NCI-H345 treated with DMSO at 0.1 percent for 48 hours (cell line): ENCODE measurements around the gene LRRC4.

ENCODE experiments used
- DNase-seq: peaks from one replicate; lab custom pipeline; 2025; ENCODE audit not compliant: unreplicated experiment; lab: John Stamatoyannopoulos, UW

LRRC4 gene

DNA sequence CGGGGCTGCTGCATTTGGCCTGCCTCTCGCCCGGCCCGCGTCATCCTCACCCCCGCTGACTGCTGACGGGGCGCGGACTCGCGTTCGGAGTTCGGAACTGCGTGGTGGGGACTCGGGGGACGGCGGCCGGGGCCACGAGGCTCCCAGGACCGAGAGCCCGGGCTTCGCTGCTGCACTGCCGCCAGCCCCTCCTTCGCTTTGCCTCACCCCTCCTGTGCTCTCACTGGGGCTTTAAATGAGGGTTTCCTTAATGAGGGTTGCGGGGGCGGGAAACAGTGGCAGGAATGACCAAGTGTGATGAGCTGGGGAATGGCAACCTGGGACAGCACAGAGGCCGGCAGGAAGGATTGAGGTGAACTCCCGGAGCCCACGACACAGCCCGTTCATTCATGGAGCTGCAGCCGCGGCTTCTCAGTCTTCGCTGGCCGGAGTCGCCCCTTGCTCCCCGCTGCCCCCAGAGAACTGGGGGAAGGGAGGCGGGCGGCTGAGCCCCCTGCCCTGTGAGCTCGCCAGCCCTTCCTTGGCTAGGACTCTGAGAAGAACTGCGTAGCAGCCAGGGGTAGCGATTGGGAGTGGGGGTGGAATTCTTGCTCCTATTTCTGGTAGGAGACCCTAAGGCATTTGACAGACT lies 1.5 kb upstream of the LRRC4 start:
- no peak for DNase-seq

DNA sequence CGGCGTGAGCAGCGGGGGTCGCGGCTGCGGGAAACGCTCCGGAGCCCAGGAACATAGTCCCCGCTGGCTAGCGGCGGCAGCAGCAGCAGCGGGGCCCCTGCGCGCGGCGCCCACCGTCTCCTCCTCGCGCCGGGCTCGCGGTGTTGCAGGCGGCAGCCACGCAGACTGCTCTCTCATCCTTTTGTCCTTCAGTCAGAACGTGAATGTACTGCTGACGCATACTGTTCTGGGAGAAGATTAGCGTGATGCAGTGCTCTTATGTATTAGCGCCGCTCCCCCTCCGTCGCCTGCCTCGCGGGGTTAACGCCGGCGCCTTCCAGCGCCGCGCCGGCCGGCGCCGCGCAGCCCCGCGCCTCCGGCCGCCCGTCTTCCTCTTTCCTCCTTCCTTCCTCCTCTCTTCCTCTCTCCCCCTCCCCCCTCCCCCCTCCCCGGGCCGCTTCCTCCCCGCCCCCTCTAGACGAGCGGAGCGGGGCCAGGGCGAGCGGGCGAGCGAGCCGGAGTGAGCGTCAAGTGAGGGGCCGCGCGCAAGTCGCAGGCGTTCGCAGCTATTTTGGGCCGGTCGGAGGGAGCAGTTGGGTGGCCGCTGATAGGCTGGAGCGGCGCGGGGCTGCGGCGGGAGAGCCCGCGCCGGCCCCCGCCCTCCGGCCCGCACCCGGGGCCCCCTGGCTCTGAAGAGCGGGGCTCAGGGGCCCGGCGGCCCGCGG lies 816 bp upstream of the LRRC4 start:
- DNase-seq, result peak; percentile 51

DNA sequence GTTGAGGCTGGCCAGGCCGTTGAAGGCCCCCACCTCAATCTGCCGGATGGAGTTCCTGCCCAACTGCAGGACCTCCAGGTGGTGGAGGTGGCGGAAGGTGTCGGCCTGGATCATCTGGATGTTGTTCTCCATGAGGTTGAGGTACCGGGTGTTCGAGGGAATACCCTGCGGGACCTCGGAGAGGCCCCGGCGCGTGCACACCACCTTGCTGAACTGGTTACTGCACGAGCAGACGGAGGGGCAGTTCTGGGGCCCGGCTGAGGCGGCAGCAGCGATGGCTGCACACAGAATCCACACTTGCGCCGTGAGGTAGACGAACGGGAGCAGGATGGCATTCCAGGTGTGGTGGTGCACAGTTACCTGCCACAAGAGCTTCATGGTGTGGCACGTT lies 979 bp downstream of the LRRC4 start:
- no peak for DNase-seq

DNA sequence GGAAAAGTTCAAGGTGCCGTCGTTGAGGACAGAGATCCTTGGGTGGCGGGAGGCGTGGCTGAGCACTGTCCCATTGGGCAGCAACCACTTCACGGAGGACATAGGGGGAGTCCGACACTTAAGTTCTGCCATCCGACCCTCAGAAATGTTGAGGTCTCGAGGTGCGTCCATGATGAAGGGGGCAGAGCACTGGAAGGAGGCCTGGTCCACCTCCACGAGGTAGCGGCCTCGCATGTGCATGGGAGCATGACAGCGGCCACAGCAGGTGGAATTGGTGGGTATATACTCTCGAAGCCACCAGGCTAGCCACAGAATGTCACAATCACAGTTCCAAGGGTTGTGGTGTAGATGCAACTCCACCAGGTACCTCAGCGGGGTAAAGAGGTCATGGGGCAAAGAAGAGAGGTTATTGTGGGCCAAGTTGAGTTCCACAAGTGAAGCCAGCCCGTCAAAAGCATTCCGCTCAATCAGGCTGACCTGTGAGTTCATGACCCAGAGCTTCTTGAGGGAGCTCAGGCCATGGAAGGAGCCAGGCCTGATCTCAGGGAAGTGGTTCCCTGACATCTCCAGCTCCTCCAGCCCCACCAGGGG lies 1.7 kb downstream of the LRRC4 start:
- DNase-seq, result no peak

DNA sequence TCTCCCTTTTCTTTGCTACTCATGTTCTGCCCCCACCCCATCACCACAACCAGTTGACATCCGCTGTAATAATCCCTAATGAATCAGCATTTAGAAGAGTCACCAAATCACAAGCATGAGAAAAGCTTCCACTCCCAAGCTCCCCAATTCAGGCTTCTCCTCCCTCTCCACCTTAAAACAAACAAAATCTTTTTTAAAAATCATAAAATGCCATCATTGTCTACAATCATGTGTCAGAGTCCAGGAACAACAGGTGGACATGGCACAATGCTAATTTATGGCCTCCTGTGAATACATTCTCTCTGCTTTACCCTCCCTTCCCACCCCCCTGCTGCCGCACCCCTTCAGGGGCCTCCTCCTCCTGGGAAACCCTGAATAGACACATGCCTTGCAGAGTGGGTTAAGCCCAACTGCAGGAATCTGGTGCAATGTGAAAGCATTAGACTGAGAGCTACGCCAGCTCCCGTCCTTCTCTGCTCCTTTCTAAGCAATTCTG lies 3.7 kb downstream of the LRRC4 start:
- DNase-seq, result no peak

DNA sequence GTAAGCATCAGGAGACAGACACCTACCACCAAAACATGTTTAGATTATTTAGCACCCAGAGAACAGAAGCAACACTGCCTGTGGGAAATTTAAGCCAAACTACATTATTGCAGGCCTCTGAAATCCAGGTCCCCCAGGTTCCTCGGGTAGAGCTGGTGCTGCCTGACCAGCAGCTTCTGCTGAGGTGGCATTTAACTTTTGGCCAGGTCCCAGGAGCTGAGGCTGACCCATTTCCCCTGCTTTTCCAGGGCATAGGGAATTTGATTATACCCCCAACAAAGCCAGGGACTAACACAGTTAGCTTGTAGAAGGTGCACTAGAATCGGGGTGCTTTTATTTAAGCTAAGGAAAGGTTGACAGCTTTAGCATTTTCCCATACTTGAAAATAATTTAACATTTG lies 4.7 kb downstream of the LRRC4 start:
- no peak for DNase-seq

DNA sequence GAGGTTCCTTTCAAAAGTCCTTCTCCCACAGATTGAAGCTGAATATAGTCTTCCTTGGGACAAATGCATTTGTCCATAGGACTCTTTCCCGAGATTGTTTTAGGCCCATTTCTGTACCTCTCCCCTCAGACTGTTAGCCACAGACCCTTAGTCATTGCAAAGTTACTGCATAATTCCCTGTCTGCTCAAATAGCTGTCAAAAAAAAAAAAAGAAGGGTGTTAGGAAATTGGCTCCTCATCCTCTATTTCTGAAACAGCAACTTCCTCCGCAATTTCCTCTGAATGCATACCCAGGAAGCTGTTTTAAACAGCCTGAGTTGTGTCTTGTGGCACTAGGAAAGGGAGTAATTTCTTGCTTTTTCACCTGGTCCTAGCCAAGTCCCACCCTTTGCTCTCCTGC lies 5.4 kb downstream of the LRRC4 start:
- no peak for DNase-seq

DNA sequence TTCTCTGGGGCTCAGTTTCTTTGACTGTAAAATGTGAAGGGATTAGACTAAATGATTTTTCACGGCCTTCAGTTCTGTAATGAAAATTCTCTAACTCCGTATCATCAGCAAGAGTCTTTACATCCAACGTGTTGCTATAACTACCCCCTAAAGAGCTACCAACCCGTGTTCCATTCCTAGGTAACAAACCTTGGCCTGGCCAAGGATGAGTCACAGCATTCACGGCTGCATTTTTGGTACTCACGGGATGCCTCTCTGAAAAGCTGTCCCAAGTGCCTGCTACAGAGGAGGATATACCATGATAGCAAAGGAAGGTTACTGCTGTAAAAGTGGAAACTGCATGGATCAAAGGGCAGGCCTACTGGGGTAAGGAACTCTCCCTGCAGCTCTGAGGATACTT lies 5.9 kb downstream of the LRRC4 start:
- no peak for DNase-seq

DNA sequence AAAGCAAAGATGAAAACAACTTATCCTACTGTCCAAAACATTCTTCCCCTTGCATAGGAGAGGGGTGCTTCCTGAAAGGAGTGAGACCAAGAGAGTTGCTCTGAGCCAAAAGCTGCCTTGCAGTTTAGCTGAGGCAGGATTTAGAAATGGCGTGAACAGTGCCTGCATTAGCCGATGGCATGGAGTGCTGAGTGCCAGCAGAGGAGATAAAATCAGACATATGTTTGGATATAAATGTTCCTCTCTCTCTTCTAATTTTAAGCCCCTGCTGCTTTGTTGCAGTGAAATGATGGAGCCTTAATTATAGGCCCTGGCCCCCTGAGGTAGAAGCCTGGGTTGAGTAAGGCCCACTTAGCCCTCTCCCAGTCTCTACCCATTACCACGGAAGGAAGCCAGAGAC lies 7.1 kb downstream of the LRRC4 start:
- no peak for DNase-seq

DNA sequence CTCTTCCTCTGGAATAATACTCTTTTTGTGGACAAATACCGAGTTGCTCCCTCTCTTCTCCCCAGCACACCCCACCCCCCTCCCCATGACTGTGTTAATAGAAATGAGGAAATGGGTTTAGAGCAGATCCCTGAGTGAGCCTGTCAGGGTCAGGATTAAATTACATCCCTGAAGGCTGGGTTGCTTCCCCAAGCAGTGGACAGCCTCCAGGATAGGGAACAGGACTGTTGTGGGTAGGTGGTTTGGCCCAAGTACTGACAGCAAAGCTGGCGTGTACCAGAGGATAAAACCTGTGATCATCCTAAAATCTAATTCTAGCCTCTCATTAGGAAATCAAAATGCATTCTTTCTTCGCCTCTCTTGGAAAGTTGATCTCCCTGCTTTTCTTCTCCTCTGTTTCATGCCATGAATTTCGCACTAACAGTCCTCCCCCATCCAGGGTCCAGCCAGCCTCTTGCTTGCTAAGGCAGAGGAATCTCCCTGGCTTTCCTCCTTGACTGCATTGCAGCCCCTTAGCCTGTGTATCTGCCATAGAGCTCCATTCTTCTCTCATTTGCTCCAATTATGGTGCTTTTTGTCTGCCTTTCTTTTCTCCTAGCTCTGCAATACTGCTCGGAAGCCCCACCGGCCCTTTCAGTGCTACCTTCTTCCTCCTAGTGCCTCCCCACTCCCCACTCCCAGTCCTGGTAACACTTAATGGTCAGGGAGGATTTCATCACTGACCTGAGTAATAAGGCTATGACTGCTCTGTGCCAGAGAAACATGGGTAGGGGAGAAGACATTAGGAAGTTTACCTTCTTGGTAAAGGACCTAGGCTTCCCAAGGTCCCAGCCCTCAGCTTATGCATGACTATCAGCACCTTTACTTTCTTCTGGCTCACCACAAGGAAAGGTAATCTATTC lies 8.4 kb downstream of the LRRC4 start:
- no peak for DNase-seq

DNA sequence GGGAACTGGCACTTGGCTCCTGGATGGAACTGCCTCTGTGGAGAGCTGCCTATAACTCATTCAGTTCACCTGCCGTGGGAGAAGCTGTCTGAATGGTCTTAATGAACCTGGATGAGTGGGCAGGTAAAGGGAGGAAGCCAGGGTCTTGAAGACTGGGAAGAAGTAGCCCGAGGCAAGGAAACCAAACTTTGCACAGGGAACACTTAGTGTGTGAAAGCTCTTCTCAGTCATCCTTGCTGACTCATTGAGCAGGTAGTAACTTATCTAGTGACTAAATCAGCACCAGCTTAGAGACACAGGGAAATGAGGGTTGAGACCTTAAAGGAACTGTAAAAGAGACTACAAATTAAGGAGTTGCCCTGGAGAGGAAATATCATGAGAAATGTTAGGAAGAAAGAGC lies 9.9 kb downstream of the LRRC4 start:
- no peak for DNase-seq

DNA sequence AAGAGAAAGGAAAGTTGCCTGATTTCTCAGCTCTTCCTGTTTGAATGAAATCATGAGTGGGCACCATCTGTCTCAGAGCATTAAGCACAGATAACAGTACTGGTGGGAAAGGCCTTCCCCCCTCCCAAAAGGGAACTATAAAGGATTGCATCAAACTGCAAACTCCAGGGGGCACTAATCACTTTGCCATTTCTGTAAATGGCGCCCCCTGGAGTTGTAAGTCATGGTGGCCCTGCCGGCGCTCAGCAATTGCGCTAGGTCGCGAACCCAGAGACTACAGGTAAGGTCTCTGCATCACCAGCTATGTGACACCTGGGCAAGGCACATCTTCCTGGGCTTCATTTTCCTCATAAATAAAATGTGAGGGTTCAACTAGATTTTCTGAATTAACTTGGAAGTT lies 11.1 kb downstream of the LRRC4 start:
- no peak for DNase-seq

DNA sequence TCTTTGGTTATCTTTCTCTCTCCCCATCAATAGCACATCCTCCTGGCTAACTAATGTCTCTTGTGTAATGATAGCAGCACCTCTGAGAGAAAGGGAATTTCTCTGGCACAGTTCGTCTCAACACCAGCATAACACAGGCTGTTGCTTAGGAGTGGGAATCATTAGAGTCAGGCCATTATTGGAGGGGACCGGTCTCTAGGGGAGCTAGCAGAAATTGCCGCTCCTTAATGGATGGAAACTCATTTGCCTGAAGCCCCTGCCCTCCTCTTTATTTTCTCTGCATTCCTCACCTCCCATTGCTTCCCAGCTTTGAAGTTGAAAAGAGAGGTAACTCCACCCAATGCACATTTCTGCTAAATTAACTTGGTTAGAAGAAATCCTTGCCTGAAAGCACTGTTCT lies 11.9 kb downstream of the LRRC4 start:
- DNase-seq, result no peak

DNA sequence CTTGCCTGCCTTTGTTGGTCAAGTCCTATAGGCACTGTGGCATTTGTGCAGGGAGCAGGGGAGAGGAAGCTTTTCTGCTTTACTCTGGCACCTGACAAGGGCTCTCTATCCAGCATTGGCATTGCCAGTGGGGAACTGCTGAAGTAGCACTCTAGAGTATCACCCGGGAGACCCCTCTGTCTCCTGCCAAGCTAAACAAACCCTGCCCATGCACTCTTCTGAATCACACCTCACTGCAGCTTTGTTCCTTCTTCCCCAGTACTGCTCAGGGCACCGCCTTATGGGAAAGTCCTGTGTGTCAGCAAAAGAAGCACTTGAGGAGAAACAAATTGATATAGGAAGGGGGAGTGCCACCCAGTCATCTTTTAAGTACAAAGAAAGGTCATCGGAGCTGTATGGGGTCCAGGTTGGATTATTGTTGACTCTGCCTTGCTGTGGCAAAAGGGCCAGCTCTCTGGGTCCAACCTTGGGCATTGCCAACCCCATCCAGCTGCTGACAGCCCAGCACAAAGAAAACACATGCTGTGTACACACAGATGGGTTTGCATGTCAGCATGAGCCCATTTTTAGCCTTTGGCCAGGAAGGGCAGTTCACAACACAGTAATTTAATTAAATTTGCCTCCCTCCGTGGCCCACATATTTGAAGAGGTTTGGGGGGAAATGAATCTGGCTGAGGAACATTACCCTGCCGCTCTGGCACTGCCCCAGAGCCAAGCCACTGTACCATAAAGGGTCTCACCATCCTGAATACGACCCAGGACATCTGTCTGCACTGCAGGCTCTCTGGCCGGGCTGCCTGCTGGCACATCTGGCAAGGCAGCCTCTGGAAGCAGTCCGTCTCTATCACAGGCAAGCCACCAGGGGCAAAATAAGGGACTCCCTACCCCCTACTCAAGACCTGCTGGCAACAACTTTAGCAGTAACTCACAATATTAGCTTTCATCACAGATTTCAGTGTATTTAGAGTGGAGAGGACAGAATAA lies 13.1 kb downstream of the LRRC4 start:
- DNase-seq, result peak; percentile 74

DNA sequence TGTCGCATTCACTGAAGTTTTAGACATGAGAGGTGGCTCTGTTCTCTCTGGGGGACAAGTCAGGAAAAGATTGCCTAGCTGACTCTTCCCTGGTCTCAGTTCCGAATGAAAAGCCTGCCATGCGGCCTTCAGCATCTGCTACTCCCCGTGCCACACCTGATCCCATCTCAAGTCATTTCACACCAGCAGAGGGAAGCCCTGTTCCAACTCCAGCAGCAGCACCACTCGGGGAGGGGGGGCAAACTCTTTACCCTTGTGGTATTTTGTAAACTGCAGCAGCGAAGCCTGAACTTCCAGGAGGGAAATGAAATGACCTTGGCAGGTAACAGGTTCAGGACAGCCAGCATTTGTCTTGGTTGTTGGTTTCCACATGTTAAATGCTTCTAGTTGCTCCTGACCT lies 13.8 kb downstream of the LRRC4 start:
- no peak for DNase-seq

DNA sequence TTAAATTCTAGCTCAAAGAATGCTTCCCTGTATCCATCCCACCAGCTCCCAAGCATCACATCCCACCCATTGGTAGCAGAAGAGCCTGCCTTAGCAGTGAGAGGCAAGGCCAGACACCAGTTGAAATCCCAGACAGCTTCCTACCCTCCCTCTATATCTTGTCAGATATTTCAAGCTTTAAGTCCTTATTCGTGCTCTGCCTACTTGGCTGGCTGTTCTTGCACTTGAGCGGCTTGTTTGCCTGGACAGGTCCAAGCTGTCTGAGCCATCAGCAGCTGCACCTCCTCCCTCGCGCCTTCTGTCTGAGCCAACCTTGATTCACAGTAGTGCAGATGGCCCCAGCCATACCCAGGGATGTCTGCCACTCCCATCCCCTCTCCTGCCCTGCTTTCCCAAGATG lies 16.4 kb downstream of the LRRC4 start:
- no peak for DNase-seq

DNA sequence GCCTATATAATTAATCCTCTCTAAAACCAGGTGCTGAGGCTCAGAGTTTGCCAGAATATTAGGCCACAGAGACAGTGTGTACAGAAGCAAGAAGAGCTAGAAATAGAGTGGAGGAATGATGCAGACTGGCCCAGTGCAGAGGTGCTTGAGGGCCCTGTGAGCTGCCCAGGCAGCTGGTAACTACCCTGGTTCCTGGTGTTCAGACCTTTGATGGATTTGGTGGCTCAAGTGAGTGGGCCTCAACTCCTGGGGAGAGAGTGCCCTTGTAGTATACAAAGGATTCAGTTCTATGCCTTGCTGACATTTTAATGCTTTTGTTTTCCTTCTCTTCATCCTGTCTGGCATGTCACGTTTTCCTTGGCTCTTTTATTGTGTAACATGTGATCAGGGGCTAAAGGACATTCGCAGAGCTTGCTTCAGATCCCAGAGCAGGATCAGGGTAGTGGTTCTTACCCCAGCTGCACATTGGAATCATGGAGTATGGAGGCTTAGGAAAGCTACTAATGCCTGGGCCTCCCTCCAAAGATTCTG lies 20.0 kb downstream of the LRRC4 start:
- no peak for DNase-seq

DNA sequence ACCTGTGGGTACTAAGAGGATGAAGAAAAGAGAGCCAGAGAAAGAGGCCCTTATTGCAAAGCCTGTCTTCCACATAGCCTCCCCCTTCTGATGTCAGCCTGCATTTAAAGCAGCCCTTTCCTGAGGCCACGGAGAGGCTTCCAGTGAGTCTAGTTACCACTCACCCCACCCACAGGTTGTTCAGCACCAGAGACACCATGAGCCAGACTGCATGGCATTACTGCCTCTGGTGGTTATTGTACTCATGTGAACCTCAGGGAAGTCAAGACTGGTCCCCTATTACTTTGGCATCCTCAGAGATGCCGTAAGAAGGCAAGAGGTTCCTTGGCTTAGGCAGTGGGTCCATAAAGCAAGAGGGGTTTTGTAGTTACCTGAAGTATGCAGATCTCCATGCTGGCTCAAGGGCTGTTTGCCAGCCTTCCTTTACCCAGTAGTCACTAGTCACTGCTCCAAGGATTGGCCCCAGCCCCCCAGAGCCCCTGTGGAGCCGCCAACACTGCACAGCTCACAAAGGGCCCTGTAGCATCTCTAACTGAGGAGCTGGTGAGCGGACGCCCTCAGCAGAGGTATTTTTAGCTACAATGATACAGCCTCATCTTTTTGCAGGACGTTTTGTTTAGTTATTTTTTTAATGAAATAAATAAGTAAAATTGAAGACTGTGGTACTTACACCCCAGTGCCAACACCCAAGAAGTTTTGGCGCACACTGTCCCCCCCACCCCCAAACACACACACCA lies 20.7 kb downstream of the LRRC4 start:
- DNase-seq, result no peak

DNA sequence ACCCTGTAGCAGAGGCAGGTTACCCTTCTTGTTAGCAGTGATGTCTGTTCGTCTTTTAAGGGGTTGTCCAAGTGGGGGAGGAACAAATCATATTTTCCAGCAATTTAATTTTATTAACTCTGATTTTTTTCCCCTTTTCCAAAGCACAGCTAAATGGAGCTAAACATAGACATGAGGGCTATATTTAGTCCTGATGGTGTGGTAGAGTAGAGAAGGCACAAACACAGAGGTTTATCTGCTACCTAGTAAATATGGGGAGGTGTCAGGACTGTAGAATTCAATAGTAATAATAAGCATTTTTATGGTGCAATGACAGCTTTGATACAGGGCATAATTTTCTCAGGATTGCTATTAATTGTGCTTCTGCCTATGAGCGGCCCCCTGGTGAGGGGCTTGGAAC lies 22.5 kb downstream of the LRRC4 start:
- DNase-seq, result no peak
